ENCODE results near the gene C16orf87.

- TF ChIP-seq OSR1 (CRISPR knock-in tag; IDR thresholded peaks at IDR 0.05), result no peak
- TF ChIP-seq RARB (CRISPR knock-in tag; IDR thresholded peaks at IDR 0.05), result no peak
- no peak for TF ChIP-seq TSHZ2 (CRISPR knock-in tag; IDR thresholded peaks at IDR 0.05)
- no peak for TF ChIP-seq GLIS3 (CRISPR knock-in tag; IDR thresholded peaks at IDR 0.05)
- TF ChIP-seq ESRRG (CRISPR knock-in tag; IDR thresholded peaks at IDR 0.05), result no peak
- TF ChIP-seq PATZ1 (CRISPR knock-in tag; IDR thresholded peaks at IDR 0.05; ENCODE audit: borderline replicate concordance), result no peak
- TF ChIP-seq CSDC2 (CRISPR knock-in tag; IDR thresholded peaks at IDR 0.05), result no peak
- no peak for TF ChIP-seq POU6F1 (CRISPR knock-in tag; IDR thresholded peaks at IDR 0.05; ENCODE audit: borderline replicate concordance, low read depth)
- TF ChIP-seq TCF4 (CRISPR knock-in tag; IDR thresholded peaks at IDR 0.05; ENCODE audit: borderline replicate concordance), result no peak
- TF ChIP-seq ZFP3 (CRISPR knock-in tag; IDR thresholded peaks at IDR 0.05), result no peak
- no peak for TF ChIP-seq ARNTL (CRISPR knock-in tag; IDR thresholded peaks at IDR 0.05; ENCODE audit: borderline replicate concordance, low read depth)
Measured at GRCh38 chr16:46783800-46784199, 47.2 kb downstream of the C16orf87 start.
